ENCODE results near the gene SAMD15. TPM values are rescaled to one million over a fixed set of nuclear protein-coding genes. Genes with fewer than 3 reads are reported as not detected.

Gene SAMD15
- total RNA-seq, 2 donors from 2014 or later, result 0.72 TPM; not detected in 1

GRCh38 chr14:77359626-77360025 is 17.6 kb upstream of the SAMD15 start:
- intact Hi-C loops (cut with DNase I), result no loop called here
- no peaks in the 10 kb centered on the region for H3K9me3 ChIP-seq
- no peaks in the 10 kb centered on the region for H3K36me3 ChIP-seq
- DNase-seq, result no peak
- TF ChIP-seq, protein P1, sequence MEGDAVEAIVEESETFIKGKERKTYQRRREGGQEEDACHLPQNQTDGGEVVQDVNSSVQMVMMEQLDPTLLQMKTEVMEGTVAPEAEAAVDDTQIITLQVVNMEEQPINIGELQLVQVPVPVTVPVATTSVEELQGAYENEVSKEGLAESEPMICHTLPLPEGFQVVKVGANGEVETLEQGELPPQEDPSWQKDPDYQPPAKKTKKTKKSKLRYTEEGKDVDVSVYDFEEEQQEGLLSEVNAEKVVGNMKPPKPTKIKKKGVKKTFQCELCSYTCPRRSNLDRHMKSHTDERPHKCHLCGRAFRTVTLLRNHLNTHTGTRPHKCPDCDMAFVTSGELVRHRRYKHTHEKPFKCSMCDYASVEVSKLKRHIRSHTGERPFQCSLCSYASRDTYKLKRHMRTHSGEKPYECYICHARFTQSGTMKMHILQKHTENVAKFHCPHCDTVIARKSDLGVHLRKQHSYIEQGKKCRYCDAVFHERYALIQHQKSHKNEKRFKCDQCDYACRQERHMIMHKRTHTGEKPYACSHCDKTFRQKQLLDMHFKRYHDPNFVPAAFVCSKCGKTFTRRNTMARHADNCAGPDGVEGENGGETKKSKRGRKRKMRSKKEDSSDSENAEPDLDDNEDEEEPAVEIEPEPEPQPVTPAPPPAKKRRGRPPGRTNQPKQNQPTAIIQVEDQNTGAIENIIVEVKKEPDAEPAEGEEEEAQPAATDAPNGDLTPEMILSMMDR (IDR thresholded peaks at IDR 0.05), result no peak
- no peak overlapping the region for H3K27ac ChIP-seq
- H3K9ac ChIP-seq (ENCODE audit: low read depth in 2 of 2, low read length in 2 of 2), result no peak overlapping the region
- no peaks in the 10 kb centered on the region for H3K27me3 ChIP-seq
- no peaks in the 10 kb centered on the region for H3K4me1 ChIP-seq
- no peak overlapping the region for H3K4me3 ChIP-seq

- TF ChIP-seq, protein P1 (IDR thresholded peaks at IDR 0.05), result no peak
- no peak overlapping the region for H3K27ac ChIP-seq
- no peak overlapping the region for H3K4me3 ChIP-seq
- H3K4me1 ChIP-seq, result no peaks in the 10 kb centered on the region
- H3K27me3 ChIP-seq, result no peaks in the 10 kb centered on the region
- no peak for DNase-seq
- no peaks in the 10 kb centered on the region for H3K9me3 ChIP-seq
- no peak overlapping the region for H3K9ac ChIP-seq (ENCODE audit: low read depth in 2 of 2, low read length in 2 of 2)
- no peaks in the 10 kb centered on the region for H3K36me3 ChIP-seq
- intact Hi-C loops (cut with DNase I), result no loop called here
Observed at GRCh38 chr14:77364146-77364545, 13.0 kb upstream of the SAMD15 start.

- H3K4me3 ChIP-seq, result no peak overlapping the region
- no peaks in the 10 kb centered on the region for H3K36me3 ChIP-seq
- H3K27me3 ChIP-seq, result no peaks in the 10 kb centered on the region
- no peak for DNase-seq
- no peak overlapping the region for H3K27ac ChIP-seq
- H3K9me3 ChIP-seq, result no peaks in the 10 kb centered on the region
- no peaks in the 10 kb centered on the region for H3K4me1 ChIP-seq
- H3K9ac ChIP-seq (ENCODE audit: low read depth in 2 of 2, low read length in 2 of 2), result no peak overlapping the region
- TF ChIP-seq, protein P1 (IDR thresholded peaks at IDR 0.05), result no peak
- intact Hi-C loops (cut with DNase I), result no loop called here
Observed at GRCh38 chr14:77369285-77369684, 7.9 kb upstream of the SAMD15 start.

- no peaks in the 10 kb centered on the region for H3K9me3 ChIP-seq
- H3K9ac ChIP-seq (ENCODE audit: low read depth in 2 of 2, low read length in 2 of 2), result no peak overlapping the region
- no peak overlapping the region for H3K4me3 ChIP-seq
- no peak for DNase-seq
- no peak overlapping the region for H3K27ac ChIP-seq
- TF ChIP-seq, protein P1 (IDR thresholded peaks at IDR 0.05), result no peak
- H3K4me1 ChIP-seq, result peaks cover 7% of the 10 kb centered on the region
- no peaks in the 10 kb centered on the region for H3K27me3 ChIP-seq
- intact Hi-C loops (cut with DNase I), result no loop called here
- no peaks in the 10 kb centered on the region for H3K36me3 ChIP-seq
Observed at GRCh38 chr14:77372304-77372841, 4.8 kb upstream of the SAMD15 start.

- Histone ChIP-seq H3K36me3 (no peaks in the 10 kb centered on the region), H3K9ac (ENCODE audit: low read depth in 2 of 2, low read length in 2 of 2) (no peak overlapping the region)
Observed at GRCh38 chr14:77375164-77375950, 1.8 kb upstream of the SAMD15 start.

More at GRCh38 chr14:77375164-77375950, 1.8 kb upstream of the SAMD15 start:
- no peak for DNase-seq
- intact Hi-C loops (cut with DNase I), result no loop called here
- H3K4me3 ChIP-seq, result no peak overlapping the region
- TF ChIP-seq, protein P1 (IDR thresholded peaks at IDR 0.05), result no peak
- H3K27me3 ChIP-seq, result no peaks in the 10 kb centered on the region
- no peak overlapping the region for H3K27ac ChIP-seq
- H3K4me1 ChIP-seq, result peaks cover 12% of the 10 kb centered on the region
- no peaks in the 10 kb centered on the region for H3K9me3 ChIP-seq

Data from colonic mucosa (tissue), 4 donors.